Calu3 (cell line): Measurements from ENCODE around the gene IL1B. TPM values are rescaled to one million over a fixed set of nuclear protein-coding genes. Genes with fewer than 3 reads are reported as not detected.
A peak's percentile ranks its signal among the peaks of the same experiment; 100 is the strongest.

Experiments used
- Bru-seq: library from RNA; stranded (reverse); fragments of 400-500 nt; gene quantifications from one replicate; lab custom pipeline; 2021; lab: Mats Ljungman, UMichigan
- BruChase-seq, 2 experiments: library from RNA; stranded (reverse); fragments of 400-500 nt; gene quantifications; one replicate each; lab custom pipeline; 2021; lab: Mats Ljungman, UMichigan
- BruUV-seq: library from RNA; stranded (reverse); fragments of 400-500 nt; replicated peaks from 2 replicates; lab custom pipeline; 2021; lab: Mats Ljungman, UMichigan
- CTCF ChIA-PET: fragments of 300-600 bp; sonication (Branson Sonifier 250); formaldehyde crosslinking; loops from one replicate; lab custom pipeline; 2022; ENCODE audit warnings: antibody characterized with exemption; lab: Charles Lee
- DNase-seq: peaks from one replicate; pipeline ENCODE4 v3.0.0; 2022
- H3K27ac Mint-ChIP-seq: one replicate; pipeline ENCODE4 v1.8.0; 2022; ENCODE audit warnings: mixed read lengths; ENCODE audit not compliant: unreplicated experiment
- H3K27me3 Mint-ChIP-seq: one replicate; pipeline ENCODE4 v1.8.0; 2022; ENCODE audit warnings: mixed read lengths; ENCODE audit not compliant: unreplicated experiment
- H3K36me3 Mint-ChIP-seq: one replicate; pipeline ENCODE4 v1.8.0; 2022; ENCODE audit warnings: mild to moderate bottlenecking, moderate library complexity, mixed read lengths; ENCODE audit not compliant: insufficient read depth, unreplicated experiment
- H3K4me1 Mint-ChIP-seq: one replicate; pipeline ENCODE4 v1.8.0; 2022; ENCODE audit warnings: mild to moderate bottlenecking, low read depth, mixed read lengths; ENCODE audit not compliant: unreplicated experiment
- H3K4me3 Mint-ChIP-seq: one replicate; pipeline ENCODE4 v1.8.0; 2022; ENCODE audit warnings: mild to moderate bottlenecking, low read depth, moderate library complexity, mixed read lengths; ENCODE audit not compliant: unreplicated experiment
- H3K9me3 Mint-ChIP-seq: one replicate; pipeline ENCODE4 v1.8.0; 2022; ENCODE audit warnings: low read depth, mixed read lengths; ENCODE audit not compliant: unreplicated experiment
- intact Hi-C: fragments of 100-400 bp; cut with micrococcal nuclease; formaldehyde crosslinking; loops from one replicate; pipeline ENCODE4 v1.10.0; 2022; ENCODE audit not compliant: unreplicated experiment
- long read RNA-seq: library from polyadenylated mRNA; stranded (forward); transcript quantifications from one replicate; pipeline ENCODE4 v2.0.0, GENCODE V29; 2022
- total RNA-seq: library from RNA; stranded (reverse); gene quantifications from 2 replicates; pipeline ENCODE4 v1.2.3, GENCODE V29; 2022
- TF ChIP-seq, protein P1 (sequence below): fragments of 200-600 bp; IDR thresholded peaks from one replicate; pipeline ENCODE4 v1.8.0; 2022; ENCODE audit warnings: antibody characterized with exemption; ENCODE audit not compliant: unreplicated experiment

IL1B gene
- total RNA-seq (4.1 and 15.5 TPM in 2 replicates), Bru-seq, nascent RNA (percentile 43 among the genes with signal in this experiment), BruChase-seq, experiment 1, labeled RNA remaining after a 6-hour chase (percentile 58 among the genes with signal in this experiment), BruChase-seq, experiment 2, labeled RNA remaining after a 2-hour chase (percentile 65 among the genes with signal in this experiment)
- long read RNA-seq, transcript IL1B-201 (7 exons, 1,631 nt), result major isoform, 5 of 5 reads
- long read RNA-seq, partial matches to known transcripts, result 0 of 5 reads
- long read RNA-seq, other reads (novel, unspliced or antisense), result 0 of 5 reads

DNA sequence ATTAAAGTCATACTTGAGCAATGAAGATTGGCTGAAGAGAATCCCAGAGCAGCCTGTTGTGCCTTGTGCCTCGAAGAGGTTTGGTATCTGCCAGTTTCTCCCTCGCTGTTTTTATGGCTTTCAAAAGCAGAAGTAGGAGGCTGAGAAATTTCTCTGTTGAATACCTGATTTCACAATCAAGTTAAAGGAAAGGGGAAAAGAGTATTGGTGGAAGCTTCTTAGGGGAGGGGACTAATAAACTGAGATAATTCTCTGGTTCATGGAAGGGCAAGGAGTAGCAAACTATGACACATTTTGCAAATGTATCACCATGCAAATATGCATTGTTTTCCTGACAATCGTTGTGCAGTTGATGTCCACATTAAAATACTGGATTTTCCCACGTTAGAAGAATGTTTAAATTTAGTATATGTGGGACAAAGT lies at the start of gene IL1B:
TSS of gene IL1B (minus strand) at position 85 of the 423 bp plus-strand sequence. CDS start 550 bp downstream, outside the sequence.
- peaks cover 71% of the 10 kb centered on the region for H3K4me1 Mint-ChIP-seq
- CTCF ChIA-PET, result interaction anchor here (1.0 kb wide), 1 partner anchor 105 kb away, joined by 4 read pairs; no protein-coding TSS in a partner anchor
- H3K4me3 Mint-ChIP-seq, result peak within 1 kb of the TSS; percentile 61
- TF ChIP-seq, protein P1, sequence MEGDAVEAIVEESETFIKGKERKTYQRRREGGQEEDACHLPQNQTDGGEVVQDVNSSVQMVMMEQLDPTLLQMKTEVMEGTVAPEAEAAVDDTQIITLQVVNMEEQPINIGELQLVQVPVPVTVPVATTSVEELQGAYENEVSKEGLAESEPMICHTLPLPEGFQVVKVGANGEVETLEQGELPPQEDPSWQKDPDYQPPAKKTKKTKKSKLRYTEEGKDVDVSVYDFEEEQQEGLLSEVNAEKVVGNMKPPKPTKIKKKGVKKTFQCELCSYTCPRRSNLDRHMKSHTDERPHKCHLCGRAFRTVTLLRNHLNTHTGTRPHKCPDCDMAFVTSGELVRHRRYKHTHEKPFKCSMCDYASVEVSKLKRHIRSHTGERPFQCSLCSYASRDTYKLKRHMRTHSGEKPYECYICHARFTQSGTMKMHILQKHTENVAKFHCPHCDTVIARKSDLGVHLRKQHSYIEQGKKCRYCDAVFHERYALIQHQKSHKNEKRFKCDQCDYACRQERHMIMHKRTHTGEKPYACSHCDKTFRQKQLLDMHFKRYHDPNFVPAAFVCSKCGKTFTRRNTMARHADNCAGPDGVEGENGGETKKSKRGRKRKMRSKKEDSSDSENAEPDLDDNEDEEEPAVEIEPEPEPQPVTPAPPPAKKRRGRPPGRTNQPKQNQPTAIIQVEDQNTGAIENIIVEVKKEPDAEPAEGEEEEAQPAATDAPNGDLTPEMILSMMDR, result no peak
- H3K9me3 Mint-ChIP-seq, result no peaks in the 10 kb centered on the region
- H3K27ac Mint-ChIP-seq, result peak within 1 kb of the TSS; percentile 28
- intact Hi-C loops, result no loop called here
- DNase-seq, result no peak
- no peaks in the 10 kb centered on the region for H3K27me3 Mint-ChIP-seq
- no TSS peak for BruUV-seq
- H3K36me3 Mint-ChIP-seq, result peaks cover 6% of the 10 kb centered on the region

DNA sequence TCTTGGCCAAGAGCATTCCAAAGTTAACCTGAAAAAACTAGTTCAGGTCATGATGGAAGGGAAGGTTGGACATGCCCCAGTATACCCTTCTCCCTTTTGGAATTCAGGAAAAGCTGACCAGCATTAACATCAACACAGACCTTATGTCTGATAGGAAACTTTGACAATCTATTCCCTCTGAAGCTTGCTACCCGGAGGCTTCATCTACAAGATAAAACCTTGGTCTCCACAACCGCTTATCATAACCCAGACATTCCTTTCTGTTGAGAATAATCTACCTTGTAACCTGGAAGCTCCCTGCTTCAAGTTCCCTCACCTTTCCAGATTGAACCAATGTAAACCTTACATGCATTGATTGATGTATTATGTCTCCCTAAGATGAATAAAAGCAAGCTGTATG lies 49.7 kb upstream of the IL1B start:
- intact Hi-C loops, result loop anchor here (5.0 kb wide), 2 partner anchors 56 to 124 kb away; partner anchors contain the start of gene CKAP2L
- H3K36me3 Mint-ChIP-seq, result peaks cover 5% of the 10 kb centered on the region
- no peak overlapping the region for H3K27ac Mint-ChIP-seq
- no peak for DNase-seq
- BruUV-seq, result no TSS peak
- H3K4me1 Mint-ChIP-seq, result peaks cover 54% of the 10 kb centered on the region
- H3K27me3 Mint-ChIP-seq, result no peaks in the 10 kb centered on the region
- CTCF ChIA-PET, result interaction anchor here (0.5 to 3.1 kb wide), 3 partner anchors 56 to 84 kb away, joined by 5 to 26 read pairs (median 5); no protein-coding TSS in a partner anchor
- TF ChIP-seq, protein P1, result no peak
- H3K9me3 Mint-ChIP-seq, result peaks cover 2% of the 10 kb centered on the region
- no peak overlapping the region for H3K4me3 Mint-ChIP-seq

DNA sequence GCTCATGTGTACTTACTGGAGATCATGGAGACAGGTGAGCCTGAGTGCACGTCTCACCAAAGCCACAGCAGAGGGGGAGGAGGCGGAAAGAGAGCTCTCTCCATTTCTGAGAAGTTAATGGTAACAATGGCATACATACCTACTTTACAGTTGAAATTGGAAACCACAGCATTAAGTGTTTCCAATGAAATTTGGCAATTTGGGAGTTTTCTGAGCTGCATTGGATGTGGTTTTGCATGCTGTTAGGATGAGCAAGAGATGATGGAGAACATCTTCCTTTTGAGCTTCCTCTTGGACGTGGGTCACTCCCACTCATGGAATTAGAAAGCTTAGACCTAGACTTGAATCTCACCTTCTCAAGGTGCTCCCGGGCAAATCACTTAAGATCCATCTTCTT lies 48.9 kb upstream of the IL1B start:
- H3K27ac Mint-ChIP-seq, result peak overlapping the region; percentile 44
- DNase-seq, result no peak
- no peaks in the 10 kb centered on the region for H3K27me3 Mint-ChIP-seq
- no peak overlapping the region for H3K4me3 Mint-ChIP-seq
- H3K9me3 Mint-ChIP-seq, result peaks cover 2% of the 10 kb centered on the region
- TF ChIP-seq, protein P1, result no peak
- peaks cover 56% of the 10 kb centered on the region for H3K4me1 Mint-ChIP-seq
- H3K36me3 Mint-ChIP-seq, result peaks cover 13% of the 10 kb centered on the region
- intact Hi-C loops, result loop anchor here (1.0 to 5.0 kb wide), 3 partner anchors 57 to 136 kb away; partner anchors contain the start of gene CKAP2L
- no TSS peak for BruUV-seq
- CTCF ChIA-PET, result interaction anchor here (0.5 to 3.1 kb wide), 11 partner anchors 23 to 265 kb away, joined by 3 to 26 read pairs (median 5); no protein-coding TSS in a partner anchor

DNA sequence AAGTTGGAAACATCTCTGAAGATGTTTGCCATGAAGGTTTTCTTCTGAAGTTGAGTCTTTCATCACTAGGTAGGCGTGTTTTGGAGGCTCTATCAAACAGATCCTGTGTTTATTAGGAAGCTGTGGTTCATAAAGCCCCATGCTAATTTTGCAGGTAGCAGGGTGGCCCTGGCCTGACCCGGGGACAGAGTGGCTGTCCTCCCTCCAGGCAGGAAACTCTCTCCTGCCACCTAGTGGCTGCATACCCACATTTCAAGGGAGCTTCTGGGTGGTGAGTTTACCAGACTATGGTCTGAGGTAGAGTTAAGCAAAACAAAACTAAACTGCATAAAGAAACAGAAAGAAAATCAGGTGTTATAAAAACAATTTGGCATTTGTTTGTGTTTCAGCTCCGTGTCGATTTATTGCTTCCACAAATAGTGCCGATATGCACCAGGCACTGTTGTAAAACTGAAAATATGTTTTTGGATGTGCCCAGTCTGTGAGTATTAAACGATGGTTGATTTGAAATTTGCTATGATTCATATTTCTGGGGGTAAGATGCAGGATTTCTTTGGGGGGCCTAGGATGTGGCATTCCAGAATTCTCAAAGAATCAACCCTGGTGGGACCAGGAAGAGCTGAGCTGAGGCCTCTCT lies 48.4 kb upstream of the IL1B start:
- BruUV-seq, result no TSS peak
- Mint-ChIP-seq H3K27me3 (no peaks in the 10 kb centered on the region), H3K4me3 (no peak overlapping the region), H3K9me3 (no peaks in the 10 kb centered on the region), H3K36me3 (peaks cover 13% of the 10 kb centered on the region), H3K27ac (peak overlapping the region; percentile 44), H3K4me1 (peaks cover 56% of the 10 kb centered on the region)
- DNase-seq, result peak; percentile 86
- CTCF ChIA-PET, result interaction anchor here (0.5 to 3.1 kb wide), 10 partner anchors 23 to 264 kb away, joined by 3 to 26 read pairs (median 5); no protein-coding TSS in a partner anchor
- TF ChIP-seq, protein P1, result peak; percentile 91
- intact Hi-C loops, result loop anchor here (1.0 to 5.0 kb wide), 4 partner anchors 57 to 136 kb away; partner anchors contain the start of gene CKAP2L
